Posterior cingulate gyrus (tissue), 11 donors: Measurements from ENCODE around the gene PPM1E.

ENCODE experiments used
- DNase-seq, 10 donors: peaks; one replicate each; pipeline versions ENCODE4 v3.0.0 to v3.0.0-alpha.2; 2020 to 2021; ENCODE audit warnings: mixed read lengths in 3 of 10
- intact Hi-C: fragments of 100-400 bp; cut with DNase I; formaldehyde crosslinking; loops from one replicate; pipeline ENCODE4 v1.15.1; 2023

The PPM1E gene

DNA sequence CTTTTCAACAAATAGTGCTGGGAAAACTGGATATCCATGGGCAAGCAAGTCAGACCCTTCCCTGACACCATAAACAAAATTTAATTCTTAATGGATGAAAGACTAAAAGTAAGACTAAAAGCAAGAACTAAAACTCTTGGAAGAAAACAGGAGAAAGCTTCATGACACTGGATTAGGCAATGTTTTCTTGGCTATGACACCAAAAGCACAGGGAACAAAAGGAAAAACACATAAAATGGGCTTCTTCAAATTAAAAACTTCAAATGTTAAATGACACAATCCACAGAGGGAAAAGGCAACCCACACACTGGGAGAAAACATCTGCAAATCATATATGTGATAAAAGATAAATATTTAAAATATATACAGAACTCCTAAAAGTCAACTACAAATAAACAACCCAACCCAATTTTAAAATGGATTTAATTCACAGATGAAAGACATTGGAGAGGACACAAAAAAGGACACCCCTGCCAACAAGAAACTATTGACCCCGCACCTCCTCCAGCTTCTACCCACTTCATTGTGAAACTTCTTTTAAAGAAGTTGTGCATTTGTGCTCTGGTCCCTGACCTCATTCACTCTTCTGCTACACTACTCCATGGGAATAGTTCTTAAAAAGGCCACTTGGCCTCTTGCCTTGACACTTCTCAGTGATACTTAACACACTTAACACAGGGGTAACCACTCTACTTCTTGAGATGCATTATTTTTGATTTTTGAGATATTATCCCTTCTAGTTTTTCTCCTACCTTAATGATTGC, 270.7 kb downstream of the PPM1E start:
- no peak for DNase-seq
- intact Hi-C loops = no loop called here

GRCh38 chr17:59027750-59028149, 272.1 kb downstream of the PPM1E start:
- intact Hi-C loops = no loop called here

GRCh38 chr17:59028328-59028727, 272.7 kb downstream of the PPM1E start:
- no peak for DNase-seq
- intact Hi-C loops = no loop called here

More at GRCh38 chr17:59027750-59028149, 272.1 kb downstream of the PPM1E start:
- DNase-seq = no peak

- intact Hi-C loops = no loop called here
- no peak for DNase-seq
Measured at GRCh38 chr17:59030811-59031210, 275.2 kb downstream of the PPM1E start.
